ENCODE data around the gene HNRNPM. TPM values are rescaled to one million over a fixed set of nuclear protein-coding genes. Genes with fewer than 3 reads are reported as not detected.

The HNRNPM gene
- total RNA-seq, 4 donors from 2014 or later: 42.5 to 74.6 (median 57.8) TPM

DNA sequence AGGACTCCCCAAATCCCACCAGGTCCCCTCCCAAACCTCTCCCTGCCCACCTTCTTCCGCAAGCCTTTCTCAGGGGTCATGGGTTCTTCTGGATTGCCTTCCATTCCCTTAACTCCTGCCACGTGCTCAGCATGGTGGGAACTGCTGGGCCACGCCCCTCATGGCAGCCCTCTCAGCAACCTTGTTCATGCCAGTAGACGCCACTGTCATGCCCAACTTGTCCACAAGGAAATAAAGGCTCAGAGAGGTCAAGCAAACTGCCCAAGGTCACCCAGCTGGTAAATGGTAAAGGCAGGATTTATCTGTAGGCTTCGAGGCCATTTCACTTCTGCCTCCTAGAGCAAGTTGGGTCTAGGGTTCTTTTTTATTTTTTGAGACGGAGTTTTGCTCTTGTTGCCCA, 46.8 kb downstream of the HNRNPM start:
- intact Hi-C loops (cut with DNase I; ENCODE audit: low total_unique reads): no loop called here
- H3K36me3 ChIP-seq: peaks cover 0 to 31% of the 10 kb centered on the region in 2 donors
- ATAC-seq (no peak), DNase-seq (no peak)
- no peak overlapping the region for H3K4me3 ChIP-seq
- H3K27me3 ChIP-seq: no peaks in the 10 kb centered on the region
- in situ Hi-C loops (cut with MboI; ENCODE audit: low sequenced_read_pairs in 4 of 4): no loop called here
- no peak for TF ChIP-seq POLR2A (IDR thresholded peaks at IDR 0.05)
- TF ChIP-seq, protein P1, sequence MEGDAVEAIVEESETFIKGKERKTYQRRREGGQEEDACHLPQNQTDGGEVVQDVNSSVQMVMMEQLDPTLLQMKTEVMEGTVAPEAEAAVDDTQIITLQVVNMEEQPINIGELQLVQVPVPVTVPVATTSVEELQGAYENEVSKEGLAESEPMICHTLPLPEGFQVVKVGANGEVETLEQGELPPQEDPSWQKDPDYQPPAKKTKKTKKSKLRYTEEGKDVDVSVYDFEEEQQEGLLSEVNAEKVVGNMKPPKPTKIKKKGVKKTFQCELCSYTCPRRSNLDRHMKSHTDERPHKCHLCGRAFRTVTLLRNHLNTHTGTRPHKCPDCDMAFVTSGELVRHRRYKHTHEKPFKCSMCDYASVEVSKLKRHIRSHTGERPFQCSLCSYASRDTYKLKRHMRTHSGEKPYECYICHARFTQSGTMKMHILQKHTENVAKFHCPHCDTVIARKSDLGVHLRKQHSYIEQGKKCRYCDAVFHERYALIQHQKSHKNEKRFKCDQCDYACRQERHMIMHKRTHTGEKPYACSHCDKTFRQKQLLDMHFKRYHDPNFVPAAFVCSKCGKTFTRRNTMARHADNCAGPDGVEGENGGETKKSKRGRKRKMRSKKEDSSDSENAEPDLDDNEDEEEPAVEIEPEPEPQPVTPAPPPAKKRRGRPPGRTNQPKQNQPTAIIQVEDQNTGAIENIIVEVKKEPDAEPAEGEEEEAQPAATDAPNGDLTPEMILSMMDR (IDR thresholded peaks at IDR 0.05 in 4 of 5, conservative IDR thresholded peaks at IDR 0.05 in 1 of 5): no peak
- H3K27ac ChIP-seq: no peak overlapping the region
- H3K4me1 ChIP-seq: no peaks in the 10 kb centered on the region
- no peaks in the 10 kb centered on the region for H3K9me3 ChIP-seq

DNA sequence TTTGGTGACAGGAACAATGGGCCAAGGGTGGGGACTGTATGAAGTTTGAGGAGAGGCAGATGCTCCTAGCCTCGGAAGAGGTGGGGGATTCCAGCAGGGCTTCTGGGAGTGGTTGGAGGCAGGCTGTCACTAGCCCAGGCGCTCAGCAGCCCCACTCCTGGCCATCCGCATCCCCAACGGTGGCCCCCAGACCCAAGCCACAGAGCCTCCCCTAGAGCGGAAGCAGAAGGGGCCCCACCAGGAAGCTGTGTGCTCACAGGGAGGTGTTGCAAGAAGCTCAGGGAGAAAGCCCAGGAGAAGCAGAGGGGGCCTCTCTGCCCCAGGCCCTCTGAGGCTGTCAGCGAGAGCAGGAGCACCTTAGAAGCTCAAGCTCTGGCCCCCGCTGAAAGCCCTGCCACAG, 49.4 kb downstream of the HNRNPM start:
- in situ Hi-C loops (cut with MboI; ENCODE audit: low sequenced_read_pairs in 4 of 4) (no loop called here), intact Hi-C loops (cut with DNase I; ENCODE audit: low total_unique reads) (no loop called here)
- DNase-seq: no peak
- Histone ChIP-seq H3K27ac (no peak overlapping the region), H3K4me1 (no peaks in the 10 kb centered on the region), H3K36me3 (peaks cover 0 to 5% of the 10 kb centered on the region in 2 donors), H3K4me3 (no peak overlapping the region), H3K9me3 (no peaks in the 10 kb centered on the region), H3K27me3 (no peaks in the 10 kb centered on the region)
- no peak for TF ChIP-seq POLR2A (IDR thresholded peaks at IDR 0.05)
- TF ChIP-seq, protein P1 (IDR thresholded peaks at IDR 0.05 in 4 of 5, conservative IDR thresholded peaks at IDR 0.05 in 1 of 5): no peak
- ATAC-seq: no peak

DNA sequence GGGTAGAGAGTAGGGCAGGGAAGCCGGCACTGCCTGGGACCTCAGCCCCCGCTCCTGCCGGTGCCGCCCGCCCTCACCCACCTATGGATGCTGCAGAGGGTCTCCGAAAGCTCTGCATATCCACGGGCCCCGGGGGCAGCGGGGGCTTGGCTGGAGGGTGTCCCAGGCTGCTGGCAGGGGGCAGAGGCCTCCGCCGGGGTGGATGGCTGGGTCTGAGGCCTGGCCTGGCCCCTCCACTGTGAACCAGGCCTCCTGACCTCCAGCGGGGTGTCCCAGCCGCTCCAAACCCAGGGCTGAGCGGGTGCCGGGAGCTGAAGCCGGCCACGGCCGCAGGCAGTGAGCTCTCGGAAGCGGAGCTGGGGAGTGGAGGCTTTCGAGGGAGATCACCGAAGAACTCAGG, 53.5 kb downstream of the HNRNPM start:
- no peaks in the 10 kb centered on the region for H3K27me3 ChIP-seq
- intact Hi-C loops (cut with DNase I; ENCODE audit: low total_unique reads) (no loop called here), in situ Hi-C loops (cut with MboI; ENCODE audit: low sequenced_read_pairs in 4 of 4) (no loop called here)
- no peaks in the 10 kb centered on the region for H3K36me3 ChIP-seq
- no peak for DNase-seq
- TF ChIP-seq, protein P1 (IDR thresholded peaks at IDR 0.05 in 4 of 5, conservative IDR thresholded peaks at IDR 0.05 in 1 of 5): no peak
- H3K4me3 ChIP-seq: no peak overlapping the region
- H3K27ac ChIP-seq: no peak overlapping the region
- H3K9me3 ChIP-seq: no peaks in the 10 kb centered on the region
- no peak for ATAC-seq
- H3K4me1 ChIP-seq: no peaks in the 10 kb centered on the region

DNA sequence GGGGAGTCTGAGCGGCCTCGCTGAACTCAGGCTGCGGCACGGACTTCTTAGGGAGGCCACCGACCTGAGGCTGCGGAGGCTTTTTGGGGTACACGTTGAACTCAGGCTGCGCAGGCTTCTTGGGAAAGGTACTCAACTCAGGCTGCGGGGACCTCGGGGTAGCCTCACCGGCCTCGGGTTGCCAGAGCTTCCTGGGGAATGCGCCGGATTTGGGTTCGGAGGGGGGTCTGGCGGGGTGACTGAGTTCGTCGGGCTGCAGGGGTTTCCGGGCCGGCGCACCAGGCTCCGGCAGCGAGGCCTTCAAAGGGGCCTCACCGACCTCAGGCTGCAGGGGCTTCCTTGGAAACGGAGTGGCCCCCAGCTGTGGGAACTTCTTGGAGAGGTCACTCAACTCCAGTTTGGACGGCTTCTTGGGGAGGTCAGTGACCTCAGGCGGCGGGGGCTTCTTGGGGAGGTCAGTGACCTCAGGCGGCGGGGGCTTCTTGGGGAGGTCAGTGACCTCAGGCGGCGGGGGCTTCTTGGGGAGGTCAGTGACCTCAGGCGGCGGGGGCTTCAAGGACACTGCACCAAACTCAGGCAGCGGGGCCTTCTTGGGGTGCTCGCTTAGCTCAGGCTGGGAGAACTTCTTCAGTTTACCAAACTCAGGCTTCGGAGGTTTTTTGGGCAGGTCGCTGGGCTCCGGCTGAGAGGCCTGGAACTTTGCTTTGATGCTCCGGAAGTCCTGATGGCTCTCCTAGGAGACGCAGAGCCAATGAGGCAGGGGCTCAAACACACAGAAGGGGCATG, 54.5 kb downstream of the HNRNPM start:
- in situ Hi-C loops (cut with MboI; ENCODE audit: low sequenced_read_pairs in 4 of 4) (no loop called here), intact Hi-C loops (cut with DNase I; ENCODE audit: low total_unique reads) (no loop called here)
- no peaks in the 10 kb centered on the region for H3K4me1 ChIP-seq
- H3K4me3 ChIP-seq: no peak overlapping the region
- H3K27me3 ChIP-seq: no peaks in the 10 kb centered on the region
- DNase-seq: no peak
- TF ChIP-seq, protein P1 (IDR thresholded peaks at IDR 0.05 in 4 of 5, conservative IDR thresholded peaks at IDR 0.05 in 1 of 5): no peak
- TF ChIP-seq POLR2A (IDR thresholded peaks at IDR 0.05): no peak
- no peaks in the 10 kb centered on the region for H3K36me3 ChIP-seq
- no peak for ATAC-seq
- H3K9me3 ChIP-seq: no peaks in the 10 kb centered on the region
- H3K27ac ChIP-seq: no peak overlapping the region
